Right atrium auricular region (tissue), 2 donors: Measurements from ENCODE around the gene PAPSS1. TPM values are rescaled to one million over a fixed set of nuclear protein-coding genes. Genes with fewer than 3 reads are reported as not detected.

ENCODE experiments used
- DNase-seq: peaks from one replicate; pipeline ENCODE4 v3.0.0-alpha.2; 2019; ENCODE audit warnings: low spot score
- H3K27ac ChIP-seq, 2 donors: fragments of 200-600 bp; sonication (generic); 1 replicate in 1 of 2; 2 replicates in 1 of 2; pipeline ENCODE4 v1.5.1; 2016 to 2019
- H3K27me3 ChIP-seq, 2 donors: fragments of 200-600 bp; sonication (generic); one replicate each; pipeline versions ENCODE4 v1.5.1 to v1.6.0; 2017 to 2019
- H3K36me3 ChIP-seq: fragments of 200-600 bp; sonication (generic); one replicate; pipeline ENCODE4 v1.5.1; 2016
- H3K4me1 ChIP-seq, 2 donors: fragments of 200-600 bp; sonication (generic); one replicate each; pipeline versions ENCODE4 v1.5.1 to v1.6.0; 2017 to 2019
- H3K4me3 ChIP-seq, 2 donors: fragments of 200-600 bp; sonication (generic); 1 replicate in 1 of 2; 2 replicates in 1 of 2; pipeline ENCODE4 v1.5.1; 2017 to 2019; ENCODE audit warnings: mild to moderate bottlenecking in 1 of 2, moderate library complexity in 1 of 2
- H3K9me3 ChIP-seq, 2 donors: fragments of 200-600 bp; sonication (generic); one replicate each; pipeline ENCODE4 v1.5.1; 2019
- total RNA-seq, 2 donors: library from RNA; depleted of rRNA; stranded (reverse); fragments of >200 nt; gene quantifications; one replicate each; pipeline ENCODE4 v1.1.0, GENCODE V29; 2016
- TF ChIP-seq, protein P1 (sequence below), 2 donors: fragments of 200-600 bp; sonication (generic); IDR thresholded peaks; one replicate each; pipeline ENCODE4 v1.5.1; 2019; ENCODE audit warnings: antibody characterized with exemption in 2 of 2

The PAPSS1 gene
- total RNA-seq, 2 donors from 2014 or later: 10.5 to 14.3 TPM

GRCh38 chr4:107650251-107650650 is 69.8 kb downstream of the PAPSS1 start:
- TF ChIP-seq, protein P1, sequence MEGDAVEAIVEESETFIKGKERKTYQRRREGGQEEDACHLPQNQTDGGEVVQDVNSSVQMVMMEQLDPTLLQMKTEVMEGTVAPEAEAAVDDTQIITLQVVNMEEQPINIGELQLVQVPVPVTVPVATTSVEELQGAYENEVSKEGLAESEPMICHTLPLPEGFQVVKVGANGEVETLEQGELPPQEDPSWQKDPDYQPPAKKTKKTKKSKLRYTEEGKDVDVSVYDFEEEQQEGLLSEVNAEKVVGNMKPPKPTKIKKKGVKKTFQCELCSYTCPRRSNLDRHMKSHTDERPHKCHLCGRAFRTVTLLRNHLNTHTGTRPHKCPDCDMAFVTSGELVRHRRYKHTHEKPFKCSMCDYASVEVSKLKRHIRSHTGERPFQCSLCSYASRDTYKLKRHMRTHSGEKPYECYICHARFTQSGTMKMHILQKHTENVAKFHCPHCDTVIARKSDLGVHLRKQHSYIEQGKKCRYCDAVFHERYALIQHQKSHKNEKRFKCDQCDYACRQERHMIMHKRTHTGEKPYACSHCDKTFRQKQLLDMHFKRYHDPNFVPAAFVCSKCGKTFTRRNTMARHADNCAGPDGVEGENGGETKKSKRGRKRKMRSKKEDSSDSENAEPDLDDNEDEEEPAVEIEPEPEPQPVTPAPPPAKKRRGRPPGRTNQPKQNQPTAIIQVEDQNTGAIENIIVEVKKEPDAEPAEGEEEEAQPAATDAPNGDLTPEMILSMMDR (IDR thresholded peaks at IDR 0.05): no peak
- no peaks in the 10 kb centered on the region for H3K9me3 ChIP-seq
- peaks cover 13% of the 10 kb centered on the region for H3K36me3 ChIP-seq
- H3K4me1 ChIP-seq: no peaks in the 10 kb centered on the region
- no peaks in the 10 kb centered on the region for H3K27me3 ChIP-seq
- no peak overlapping the region for H3K27ac ChIP-seq
- DNase-seq: no peak
- no peak overlapping the region for H3K4me3 ChIP-seq

DNA sequence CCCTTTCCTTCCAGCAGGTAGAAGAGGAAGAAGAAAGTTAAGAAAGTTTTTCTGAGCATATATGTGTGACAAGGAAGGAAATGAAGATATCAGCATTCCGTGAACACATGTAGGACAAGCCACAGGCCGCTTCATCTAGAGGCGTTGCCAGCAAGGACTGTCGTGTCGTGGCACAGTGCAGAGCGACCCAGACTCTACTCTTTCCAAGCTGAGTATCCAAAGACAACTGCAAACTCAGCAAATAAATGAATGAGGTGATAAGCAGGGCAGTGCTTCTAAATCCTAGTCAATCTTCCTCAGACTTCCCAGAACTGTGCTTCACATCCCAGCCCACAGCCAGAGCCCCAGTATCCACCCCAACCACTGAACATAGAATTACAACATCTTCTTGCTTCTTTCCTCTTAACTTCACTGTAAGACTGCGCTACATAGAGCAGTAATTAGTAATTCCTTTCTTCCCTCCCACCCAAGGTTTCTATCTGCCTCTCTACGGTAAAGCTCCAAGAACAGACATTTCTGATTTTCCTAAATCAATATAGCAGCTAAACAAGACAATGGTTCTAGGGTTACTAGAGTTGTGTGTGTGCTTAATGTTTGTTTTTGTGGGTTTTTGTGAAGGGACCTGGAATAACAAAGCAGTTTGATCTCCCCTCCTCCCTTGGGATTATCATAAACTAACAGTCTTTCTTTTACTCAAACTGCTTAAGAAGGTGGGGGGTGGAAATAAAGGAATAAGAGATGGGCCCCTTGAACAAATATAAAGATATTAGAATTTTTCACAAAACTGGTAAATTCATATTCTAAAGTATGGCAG is 71.6 kb downstream of the PAPSS1 start:
- H3K4me3 ChIP-seq: no peak overlapping the region
- TF ChIP-seq, protein P1 (IDR thresholded peaks at IDR 0.05): no peak
- H3K4me1 ChIP-seq: no peaks in the 10 kb centered on the region
- H3K27ac ChIP-seq: no peak overlapping the region
- H3K36me3 ChIP-seq: peaks cover 23% of the 10 kb centered on the region
- no peak for DNase-seq
- no peaks in the 10 kb centered on the region for H3K9me3 ChIP-seq
- no peaks in the 10 kb centered on the region for H3K27me3 ChIP-seq

DNA sequence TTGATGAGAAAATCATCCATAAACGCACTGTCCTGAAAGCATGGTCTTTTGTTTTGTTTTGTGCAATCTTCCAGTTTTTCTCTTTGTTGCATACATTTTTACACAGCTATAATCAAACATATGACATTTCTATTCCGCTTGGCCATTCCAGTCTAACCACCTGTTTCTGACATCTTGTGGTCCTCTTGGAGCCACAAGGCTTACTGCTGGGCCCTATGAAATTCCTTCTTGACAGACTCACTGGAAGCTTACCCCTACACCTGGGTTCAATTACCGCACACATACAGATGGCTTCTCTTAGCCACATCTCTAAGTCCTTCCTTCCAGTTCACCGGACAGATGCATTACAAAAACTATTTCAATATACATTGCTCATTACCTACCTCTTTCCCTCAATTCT is 72.4 kb downstream of the PAPSS1 start:
- Histone ChIP-seq H3K4me3 (no peak overlapping the region), H3K36me3 (peaks cover 21% of the 10 kb centered on the region), H3K4me1 (no peaks in the 10 kb centered on the region), H3K9me3 (no peaks in the 10 kb centered on the region), H3K27ac (no peak overlapping the region), H3K27me3 (no peaks in the 10 kb centered on the region)
- TF ChIP-seq, protein P1 (IDR thresholded peaks at IDR 0.05): no peak
- DNase-seq: no peak

DNA sequence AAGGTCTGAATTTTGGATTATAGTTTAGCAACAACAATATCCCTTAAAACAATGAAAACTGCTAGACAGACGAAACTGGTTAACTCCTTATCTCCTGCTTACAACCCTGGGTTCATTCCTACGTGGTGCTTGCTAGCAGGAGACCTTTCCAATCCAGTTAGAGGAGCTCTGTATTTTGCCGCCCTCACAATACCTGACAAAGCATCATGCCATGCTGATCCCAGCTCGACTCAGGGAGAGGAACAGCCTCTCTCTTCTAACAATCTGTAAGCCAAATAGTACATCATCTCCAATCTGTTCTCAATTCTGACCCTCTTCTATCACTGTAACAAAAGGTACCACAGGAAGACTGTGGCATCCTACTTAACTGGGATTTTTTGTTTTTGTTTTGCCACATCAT is 74.4 kb downstream of the PAPSS1 start:
- H3K36me3 ChIP-seq: peaks cover 10% of the 10 kb centered on the region
- no peak overlapping the region for H3K4me3 ChIP-seq
- TF ChIP-seq, protein P1 (IDR thresholded peaks at IDR 0.05): no peak
- no peak overlapping the region for H3K27ac ChIP-seq
- H3K9me3 ChIP-seq: no peaks in the 10 kb centered on the region
- no peak for DNase-seq
- no peaks in the 10 kb centered on the region for H3K4me1 ChIP-seq
- H3K27me3 ChIP-seq: no peaks in the 10 kb centered on the region

DNA sequence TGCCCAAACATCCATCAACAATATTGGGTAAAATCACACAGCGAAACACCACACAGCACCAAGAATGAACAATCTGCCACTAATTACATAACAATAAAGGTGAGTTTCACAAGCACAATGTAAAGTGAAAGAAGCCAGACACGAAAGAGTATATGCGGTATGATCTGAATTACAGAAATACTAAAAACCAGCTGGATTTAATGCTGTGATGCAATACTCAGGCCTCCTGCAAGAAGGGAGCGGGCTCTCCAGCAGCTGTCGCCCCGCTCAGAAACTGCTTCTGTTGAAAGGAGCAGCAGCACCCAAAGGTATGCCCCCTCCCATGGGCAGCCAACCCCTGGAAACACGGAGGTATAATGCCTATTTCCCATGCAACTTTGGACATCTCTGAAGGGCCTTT is 77.0 kb downstream of the PAPSS1 start:
- no peak overlapping the region for H3K4me3 ChIP-seq
- H3K36me3 ChIP-seq: peaks cover 10% of the 10 kb centered on the region
- no peaks in the 10 kb centered on the region for H3K4me1 ChIP-seq
- no peak overlapping the region for H3K27ac ChIP-seq
- TF ChIP-seq, protein P1 (IDR thresholded peaks at IDR 0.05): no peak
- no peaks in the 10 kb centered on the region for H3K9me3 ChIP-seq
- DNase-seq: no peak
- no peaks in the 10 kb centered on the region for H3K27me3 ChIP-seq

GRCh38 chr4:107640878-107641277 is 79.2 kb downstream of the PAPSS1 start:
- H3K9me3 ChIP-seq: no peaks in the 10 kb centered on the region
- H3K36me3 ChIP-seq: peaks cover 10% of the 10 kb centered on the region
- no peak for DNase-seq
- H3K4me3 ChIP-seq: no peak overlapping the region
- H3K27me3 ChIP-seq: no peaks in the 10 kb centered on the region
- TF ChIP-seq, protein P1 (IDR thresholded peaks at IDR 0.05): no peak
- no peak overlapping the region for H3K27ac ChIP-seq
- H3K4me1 ChIP-seq: no peaks in the 10 kb centered on the region
